NAMALWA (cell line): ENCODE data around the gene MRGPRF.
A peak's percentile ranks its signal among the peaks of the same experiment; 100 is the strongest.

ENCODE experiments used
- DNase-seq: peaks from one replicate; pipeline ENCODE4 v3.0.0-alpha.2; 2015; ENCODE audit warnings: low spot score

The MRGPRF gene

DNA sequence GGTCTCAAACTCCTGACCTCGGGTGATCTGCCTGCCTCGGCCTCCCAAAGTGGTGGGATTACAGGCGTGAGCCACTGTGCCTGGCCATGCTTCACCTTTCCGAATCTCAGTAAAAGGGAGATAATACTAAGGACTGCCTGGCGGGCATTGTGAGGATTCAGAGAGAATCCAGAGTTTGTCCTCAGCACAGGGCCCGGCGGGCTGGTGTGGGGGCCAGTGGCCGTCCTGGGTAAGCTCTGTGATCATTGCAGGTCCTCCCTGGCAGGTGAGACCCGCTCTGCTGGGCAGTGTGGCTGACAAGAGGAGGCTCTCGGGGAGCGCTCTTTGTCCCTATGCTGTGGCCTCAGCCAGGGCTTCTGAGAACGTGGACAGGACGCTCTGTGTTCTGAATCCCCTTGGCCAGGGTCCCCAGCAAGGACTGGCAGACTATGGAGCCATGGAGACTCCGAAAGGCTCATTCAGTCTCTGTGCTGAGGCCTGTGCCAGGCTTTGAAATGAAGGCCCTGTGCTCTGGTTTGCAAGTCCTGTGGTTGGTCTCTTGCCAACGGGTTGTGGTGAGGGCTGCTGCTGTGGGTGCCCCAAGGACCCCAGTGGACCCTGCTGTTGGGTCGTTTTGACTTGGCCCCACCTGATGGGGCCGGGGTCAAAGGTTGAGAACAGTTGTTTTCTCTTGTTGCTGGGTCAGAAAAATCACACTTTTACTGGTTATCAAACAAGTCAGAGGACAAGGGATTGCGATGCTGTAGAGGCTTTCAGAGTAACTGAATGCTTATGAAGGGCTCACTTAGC, 37.7 kb upstream of the MRGPRF start:
- no peak for DNase-seq

DNA sequence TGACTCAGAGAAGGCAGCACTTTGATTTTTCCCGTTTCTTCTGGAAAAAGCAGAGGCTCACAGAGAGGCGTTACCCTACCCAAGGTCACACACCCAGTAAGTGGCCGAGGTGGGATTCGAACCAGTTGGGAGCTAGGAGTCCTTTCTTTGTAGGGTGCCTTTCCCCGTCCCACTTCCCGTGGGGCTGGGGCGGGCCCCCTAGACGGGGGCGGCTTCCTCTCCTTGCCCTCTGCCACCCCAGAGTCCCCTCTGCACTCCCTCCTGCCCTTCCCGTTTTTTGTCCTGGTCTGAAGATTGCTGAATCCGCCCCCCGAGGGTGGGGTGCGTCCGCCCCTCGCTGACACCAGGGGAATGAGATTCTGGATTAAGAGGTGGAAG, 36.4 kb upstream of the MRGPRF start:
- DNase-seq, result no peak

DNA sequence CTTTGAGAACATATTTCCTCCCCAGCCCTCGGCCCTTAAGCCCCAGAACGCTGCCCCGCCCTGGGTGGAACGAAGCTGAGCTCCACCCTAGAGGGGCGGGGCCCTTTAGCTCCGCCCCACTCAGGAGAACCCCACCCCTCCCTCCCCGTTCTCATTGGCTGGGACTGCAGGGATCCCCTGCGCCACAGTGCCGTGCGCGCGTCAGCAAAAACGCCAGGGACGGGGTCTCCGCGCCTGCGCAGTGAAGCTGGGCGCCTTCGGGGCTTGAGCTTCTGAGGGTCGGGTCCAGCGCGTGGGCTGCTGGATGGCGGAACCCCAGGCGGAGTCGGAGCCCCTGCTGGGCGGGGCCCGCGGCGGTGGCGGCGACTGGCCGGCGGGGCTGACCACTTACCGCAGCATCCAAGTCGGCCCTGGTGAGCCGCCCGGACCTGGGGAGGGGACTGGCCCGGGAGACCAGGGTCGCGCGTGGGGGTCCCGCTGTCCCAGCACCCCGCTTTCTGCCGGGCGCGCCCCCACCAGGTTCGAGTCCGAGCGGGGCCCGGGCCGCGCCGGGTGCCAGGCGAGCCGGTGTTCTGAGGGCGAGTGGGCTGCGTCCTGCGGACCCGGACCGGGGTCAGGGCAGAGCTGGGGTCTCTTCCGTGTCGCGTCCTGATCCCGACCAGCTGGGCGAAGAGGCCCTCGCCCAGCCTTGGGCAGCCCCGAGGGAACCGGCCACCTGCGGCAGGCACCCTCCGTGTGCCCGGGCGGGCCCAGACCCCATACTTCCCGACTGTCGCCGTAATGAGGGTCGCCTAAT, 35.8 kb upstream of the MRGPRF start, which contains the start of gene TPCN2:
TPCN2 (plus strand) TSS at position 239 of the 796 bp plus-strand sequence; CDS start at position 305, 66 bp downstream.
- DNase-seq, result peak; percentile 96

DNA sequence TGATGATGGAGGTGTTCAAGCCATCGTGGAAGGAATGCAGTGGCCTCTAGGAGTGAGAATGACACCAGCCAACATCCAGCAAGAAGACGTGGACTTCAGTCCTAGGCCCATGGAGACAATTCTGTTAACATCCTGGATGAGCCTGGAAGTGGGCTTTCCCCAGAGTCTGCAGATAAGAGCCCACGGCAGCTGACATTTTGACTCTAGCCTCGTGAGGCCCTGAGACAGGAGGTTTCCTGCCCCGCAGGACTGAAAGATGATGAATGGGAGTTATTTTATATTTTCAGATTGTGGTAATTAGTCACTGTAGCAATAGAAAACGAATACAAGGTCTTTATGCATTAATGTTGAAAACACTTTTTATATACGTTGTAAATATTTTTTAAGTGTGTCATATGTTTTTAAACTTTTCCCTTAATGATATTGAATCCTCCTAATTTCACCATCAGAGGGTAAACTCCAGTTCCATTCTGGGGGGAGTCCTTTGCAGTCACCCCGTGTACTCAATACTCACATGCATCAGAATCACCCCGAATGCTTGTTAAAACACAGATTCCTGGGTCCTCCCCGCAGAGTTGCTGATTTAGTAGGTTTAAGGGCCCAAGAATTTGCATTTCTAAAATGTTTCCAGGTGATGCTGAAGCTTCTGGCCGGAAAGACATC, 35.1 kb upstream of the MRGPRF start:
- DNase-seq, result no peak

DNA sequence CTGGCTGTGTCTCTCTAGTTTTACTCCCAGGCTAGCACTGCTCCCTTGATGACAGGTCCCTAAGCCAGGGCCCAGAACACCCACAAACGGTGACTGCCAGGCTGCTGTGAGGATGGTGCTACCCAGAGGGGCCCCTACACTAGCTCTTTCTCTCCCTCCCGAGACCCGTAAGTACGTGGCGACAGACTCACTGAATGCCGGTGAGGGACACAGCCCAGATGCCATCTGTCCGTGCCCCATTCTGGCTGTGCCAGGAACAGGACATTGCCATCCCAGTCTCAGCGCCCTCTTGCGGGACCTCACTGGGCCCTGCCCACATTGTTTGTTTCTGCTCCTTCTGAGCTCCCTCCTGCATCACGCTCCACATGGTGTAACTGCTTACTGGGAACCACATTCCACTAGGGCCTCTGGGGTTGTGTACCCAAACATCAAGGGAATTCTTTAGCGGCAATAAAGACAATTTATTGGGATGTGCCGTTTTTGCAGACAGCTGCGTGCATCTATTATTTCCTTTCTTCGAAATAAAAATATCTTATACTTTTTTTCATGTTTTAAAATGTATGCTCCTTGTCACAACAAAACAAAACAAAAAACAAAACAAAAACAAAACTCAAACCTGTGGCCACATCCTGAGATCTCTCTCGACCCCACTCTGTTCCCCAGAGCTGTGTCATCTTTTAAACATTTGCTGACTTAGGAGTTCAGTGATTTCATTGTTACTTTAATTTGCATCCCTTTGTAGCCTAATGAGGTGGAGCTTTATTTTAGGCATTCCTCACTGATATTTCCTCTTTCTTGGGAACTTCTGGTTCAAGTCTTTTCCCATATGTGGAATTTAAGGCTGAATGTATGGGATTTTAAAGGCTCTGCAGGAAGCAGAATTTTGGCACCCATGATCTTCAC, 31.3 kb upstream of the MRGPRF start:
- no peak for DNase-seq

DNA sequence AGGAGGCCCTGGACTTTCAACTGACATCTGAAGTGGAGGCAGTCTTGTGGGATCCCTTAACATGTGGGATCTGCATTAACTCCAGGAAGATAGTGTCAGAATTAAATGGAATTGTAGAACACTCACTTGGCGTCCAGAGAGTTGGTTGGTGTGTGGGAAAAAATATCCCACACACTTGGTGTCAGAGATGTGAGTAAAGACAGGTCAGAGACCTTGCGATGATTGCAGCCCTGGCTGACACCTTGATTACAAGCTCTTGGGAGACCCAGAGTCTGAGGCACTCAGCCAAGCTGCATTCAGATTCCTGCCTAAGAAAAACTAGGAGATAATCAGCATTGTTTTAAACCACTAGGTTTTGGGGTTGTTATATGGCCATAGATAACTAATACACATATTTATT, 28.5 kb upstream of the MRGPRF start:
- no peak for DNase-seq

DNA sequence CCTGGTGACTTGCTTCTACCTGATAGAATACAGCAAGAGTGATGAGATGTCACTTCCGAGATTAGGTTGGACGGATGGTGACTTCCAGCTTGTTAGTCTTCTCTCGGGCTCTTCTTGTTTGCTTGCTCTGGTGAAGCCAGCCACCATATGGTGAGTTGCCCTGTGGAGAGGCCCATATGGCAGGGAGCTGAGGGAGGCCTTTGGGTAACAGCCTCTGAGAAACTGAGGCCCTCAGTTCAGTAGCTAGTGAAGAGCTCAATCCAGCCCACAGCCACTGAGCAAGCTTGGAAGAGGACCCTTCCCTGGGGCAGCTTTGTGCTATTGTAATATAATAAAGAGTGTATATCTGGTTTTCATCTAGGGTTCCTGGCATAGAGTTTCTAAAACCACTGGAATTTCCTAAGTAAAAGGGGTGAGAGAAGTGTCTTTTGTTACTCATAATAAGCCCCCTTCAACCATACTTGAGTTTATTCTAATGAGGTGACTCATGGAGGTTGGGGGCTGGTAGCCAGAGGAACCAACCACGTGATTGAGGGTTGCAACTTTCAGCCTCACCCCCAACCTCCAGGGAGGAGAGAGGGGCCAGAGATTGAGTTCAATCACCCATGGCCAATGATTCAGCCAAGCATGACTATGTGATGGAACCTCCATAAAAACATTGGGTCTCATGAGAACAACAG, 27.7 kb upstream of the MRGPRF start:
- no peak for DNase-seq

DNA sequence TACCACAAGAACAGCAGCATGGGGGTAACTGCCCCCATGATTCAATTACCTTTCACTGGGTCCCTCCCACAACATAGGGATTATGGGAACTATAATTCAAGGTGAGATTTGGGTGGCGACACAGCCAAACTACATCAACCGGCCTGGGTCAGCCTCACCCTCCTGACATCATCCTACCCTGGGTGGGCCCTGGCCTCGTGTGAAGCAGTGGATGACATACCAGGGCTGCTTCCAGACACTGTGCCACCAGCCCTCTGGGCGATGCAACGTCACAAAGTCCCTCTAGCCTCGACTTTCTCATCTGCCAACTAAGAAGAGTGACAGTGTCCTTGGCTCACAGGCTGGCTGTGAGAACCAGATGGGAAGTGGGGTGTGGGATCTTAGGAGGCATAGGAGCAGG, 27.0 kb upstream of the MRGPRF start:
- no peak for DNase-seq

DNA sequence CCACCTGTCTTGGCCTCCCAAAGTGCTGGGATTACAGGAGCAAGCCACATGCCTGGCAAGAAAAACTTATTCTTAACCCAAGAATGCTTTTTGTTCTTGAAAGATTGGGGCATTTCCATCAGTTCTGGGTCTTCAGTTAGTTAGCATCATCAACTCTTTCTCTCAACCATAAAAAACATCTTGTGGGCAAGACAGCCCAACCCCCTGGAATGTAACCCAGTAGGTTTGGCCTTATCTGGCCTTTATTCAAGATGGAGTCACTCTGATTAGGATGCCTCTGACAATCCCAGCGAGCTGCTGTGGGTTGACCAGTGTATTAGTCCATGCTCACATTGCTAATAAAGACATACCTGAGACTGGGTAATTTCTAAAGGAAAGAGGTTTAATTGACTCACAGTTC, 26.5 kb upstream of the MRGPRF start:
- DNase-seq, result no peak

DNA sequence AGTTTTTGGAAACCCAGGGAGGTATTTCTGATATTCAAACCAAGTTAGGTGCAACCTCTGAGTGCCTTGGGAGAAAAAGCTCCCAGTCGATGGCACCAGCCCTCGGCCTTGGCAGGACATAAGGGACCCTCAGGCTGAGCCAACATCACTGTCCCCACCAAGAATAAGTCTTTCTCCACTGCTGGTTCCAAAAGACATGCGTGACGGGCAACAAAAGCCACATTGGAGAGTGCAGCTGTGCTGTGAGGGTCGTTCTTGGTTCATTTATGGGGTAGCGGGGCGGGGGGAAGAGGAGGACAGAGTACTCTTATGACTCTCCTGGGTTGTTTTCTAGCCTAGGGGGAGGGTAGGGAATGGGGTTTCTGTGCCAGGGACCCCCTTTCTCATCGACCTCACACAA, 24.5 kb upstream of the MRGPRF start:
- DNase-seq, result no peak

DNA sequence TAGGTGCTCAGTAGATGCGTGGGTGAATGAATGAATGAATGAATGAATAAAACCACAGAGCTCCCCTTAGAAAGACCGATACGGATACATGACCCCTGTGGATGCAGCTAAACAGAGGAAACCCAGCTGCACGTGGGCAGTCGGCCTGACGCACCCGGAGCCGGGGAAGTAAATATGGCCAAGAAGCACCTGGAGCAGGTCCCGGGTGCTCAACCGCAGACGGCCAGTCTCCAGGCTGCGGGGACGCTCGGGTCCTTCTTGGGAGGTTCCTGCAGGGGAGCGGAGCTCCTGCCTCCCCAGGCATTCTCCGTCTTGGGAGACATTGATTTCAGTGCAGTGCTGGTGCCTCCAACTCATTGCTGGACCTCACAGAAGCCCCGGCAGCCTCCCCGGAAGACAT, 24.0 kb upstream of the MRGPRF start:
- DNase-seq, result no peak

DNA sequence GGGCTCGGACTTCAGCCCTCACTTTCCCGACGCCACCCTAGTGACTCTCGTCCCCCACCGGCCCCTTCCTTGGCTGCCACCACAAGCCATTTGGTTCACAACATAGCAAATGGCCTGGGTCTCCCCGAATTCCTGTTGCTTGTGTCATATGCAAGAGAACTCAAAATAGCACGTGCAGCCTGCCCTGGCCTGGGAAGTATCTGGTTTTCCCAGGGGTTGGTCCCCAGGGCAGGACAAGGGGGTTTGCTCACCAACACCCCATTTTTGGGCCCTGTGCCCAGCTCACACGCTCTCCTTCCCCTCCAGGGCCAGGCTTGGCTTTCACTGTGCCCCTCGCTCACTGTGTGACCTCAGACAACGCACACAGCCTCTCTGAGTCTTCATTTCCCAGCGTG, 22.9 kb upstream of the MRGPRF start:
- no peak for DNase-seq

DNA sequence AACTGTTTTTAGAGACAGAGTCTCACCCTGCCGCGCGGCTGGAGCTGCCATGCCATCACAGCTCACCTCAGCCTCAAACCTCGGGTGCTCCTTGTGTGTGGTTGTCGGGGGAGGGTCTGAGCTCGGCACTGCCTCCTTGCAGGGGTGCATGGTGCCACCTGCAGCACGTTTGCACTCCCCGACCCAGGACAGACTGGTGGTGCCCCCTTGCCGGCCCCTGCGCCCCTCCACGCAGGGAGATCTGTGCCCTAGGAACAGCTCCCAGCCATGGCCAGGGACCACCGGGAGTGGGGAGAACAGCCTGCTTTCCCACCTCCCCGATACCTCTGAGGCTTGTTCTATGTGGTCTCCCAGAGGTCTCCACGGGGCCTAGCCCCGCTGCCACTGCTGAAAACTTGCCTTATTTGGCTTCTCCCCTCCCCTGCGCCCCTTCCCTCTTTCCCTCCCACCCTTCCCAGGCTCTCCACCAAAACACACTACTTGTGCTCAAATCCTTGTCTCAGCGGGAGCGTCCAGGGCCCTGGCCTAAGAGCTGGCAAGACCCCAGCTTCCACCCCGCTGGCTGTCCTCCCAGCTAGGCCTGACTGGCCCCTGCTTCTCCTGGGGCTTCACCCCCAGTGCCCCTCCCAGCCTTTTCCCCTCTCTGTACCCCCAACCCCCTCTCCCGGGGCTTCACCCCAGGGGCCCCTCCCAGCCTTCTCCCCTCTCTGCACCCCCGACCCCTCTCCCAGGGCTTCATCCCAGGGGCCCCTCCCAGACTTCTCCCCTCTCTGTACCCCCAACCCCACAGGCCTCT, 22.3 kb upstream of the MRGPRF start:
- no peak for DNase-seq

DNA sequence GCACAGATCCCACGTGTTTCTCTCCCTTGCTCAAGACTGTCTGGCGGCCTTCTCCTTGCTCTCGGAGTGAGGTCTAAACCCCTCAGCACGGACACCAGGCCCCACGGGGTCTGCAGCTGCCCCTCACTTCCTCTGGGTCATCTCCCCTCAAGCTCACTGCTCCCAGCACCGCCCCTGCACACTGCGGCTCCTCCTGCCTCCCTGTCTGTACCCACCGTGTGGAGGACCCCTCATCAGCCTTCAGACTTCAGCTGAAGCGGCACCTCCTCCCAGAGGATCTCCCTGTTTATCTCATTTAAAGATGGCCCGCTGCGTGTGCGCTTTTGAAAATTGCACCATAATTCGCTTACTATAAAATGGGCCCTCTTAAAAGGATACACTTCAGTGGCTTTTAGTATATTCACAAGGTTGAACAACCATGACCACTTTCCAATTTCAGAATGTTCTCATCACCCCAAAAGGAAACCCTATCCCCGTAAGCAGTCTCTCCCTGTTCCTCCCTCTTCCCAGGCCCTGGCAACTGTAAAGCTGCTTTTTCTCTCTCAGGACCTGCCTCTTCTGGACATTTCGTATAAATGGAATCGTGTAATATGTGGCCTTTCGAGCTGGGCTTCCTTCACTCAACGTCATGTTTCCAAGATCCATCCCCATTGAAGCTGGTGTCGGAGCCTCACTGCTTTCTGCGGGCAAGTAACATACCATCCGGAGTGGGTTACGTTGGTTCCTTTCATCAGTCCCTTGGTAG, 21.2 kb upstream of the MRGPRF start:
- no peak for DNase-seq

DNA sequence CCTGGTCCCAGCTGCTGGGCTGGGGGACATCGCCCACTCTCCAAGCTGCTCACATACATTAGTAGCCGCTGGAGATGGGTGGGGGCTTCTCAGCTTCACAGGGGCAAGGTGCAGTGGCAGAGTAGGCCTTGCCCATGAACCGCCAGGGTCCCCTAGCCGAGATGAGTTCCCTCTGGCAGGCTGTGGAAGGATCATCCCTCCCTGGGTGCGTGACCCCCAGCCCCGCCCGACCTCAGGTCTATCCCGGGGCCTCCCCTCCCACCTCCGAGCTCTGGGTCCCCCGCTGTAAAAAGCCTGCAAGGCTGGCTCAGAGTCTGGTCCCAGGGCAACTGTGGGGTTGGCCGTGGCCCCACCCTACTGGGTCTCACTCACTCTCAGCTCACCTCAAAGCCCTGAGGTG, 20.4 kb upstream of the MRGPRF start:
- DNase-seq, result no peak

DNA sequence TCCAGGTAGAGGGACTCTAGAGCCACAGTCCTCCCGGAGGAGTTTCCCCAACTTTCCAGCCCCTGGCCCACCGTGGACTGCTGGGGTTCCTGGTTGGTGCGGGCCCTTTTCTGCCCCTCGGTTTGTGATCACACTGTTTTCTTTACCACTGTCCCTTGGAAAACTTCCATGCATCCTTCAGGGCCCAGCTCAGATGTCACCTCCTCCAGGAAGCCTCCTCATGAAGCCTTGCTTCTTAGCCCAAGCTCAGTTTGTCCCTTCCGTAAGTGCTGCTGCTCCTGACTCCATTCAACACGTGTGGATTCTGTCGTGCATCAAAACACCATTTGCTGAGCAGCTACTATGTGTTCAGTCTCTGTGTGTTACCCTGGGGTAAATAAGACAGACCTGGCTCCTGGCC, 19.8 kb upstream of the MRGPRF start:
- DNase-seq, result no peak

DNA sequence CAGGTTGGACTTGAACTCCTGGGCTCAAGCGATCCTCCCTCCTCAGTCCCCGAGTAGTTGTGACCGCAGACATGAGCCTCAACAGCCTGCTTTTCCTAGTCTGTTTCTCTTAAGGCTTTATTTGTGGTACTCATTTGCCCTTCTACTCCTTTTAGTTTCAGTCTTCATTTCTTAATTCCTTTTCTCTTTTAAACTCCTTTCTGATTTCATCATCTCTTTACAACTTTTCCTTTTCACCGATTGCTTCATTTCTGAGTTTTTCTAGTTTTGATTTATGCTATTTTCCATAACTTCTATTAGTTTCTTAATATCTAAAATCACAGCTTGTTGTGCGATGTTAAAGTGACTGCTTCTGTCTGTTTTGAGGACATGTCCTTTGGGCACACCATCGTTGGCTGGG, 17.3 kb upstream of the MRGPRF start:
- no peak for DNase-seq

DNA sequence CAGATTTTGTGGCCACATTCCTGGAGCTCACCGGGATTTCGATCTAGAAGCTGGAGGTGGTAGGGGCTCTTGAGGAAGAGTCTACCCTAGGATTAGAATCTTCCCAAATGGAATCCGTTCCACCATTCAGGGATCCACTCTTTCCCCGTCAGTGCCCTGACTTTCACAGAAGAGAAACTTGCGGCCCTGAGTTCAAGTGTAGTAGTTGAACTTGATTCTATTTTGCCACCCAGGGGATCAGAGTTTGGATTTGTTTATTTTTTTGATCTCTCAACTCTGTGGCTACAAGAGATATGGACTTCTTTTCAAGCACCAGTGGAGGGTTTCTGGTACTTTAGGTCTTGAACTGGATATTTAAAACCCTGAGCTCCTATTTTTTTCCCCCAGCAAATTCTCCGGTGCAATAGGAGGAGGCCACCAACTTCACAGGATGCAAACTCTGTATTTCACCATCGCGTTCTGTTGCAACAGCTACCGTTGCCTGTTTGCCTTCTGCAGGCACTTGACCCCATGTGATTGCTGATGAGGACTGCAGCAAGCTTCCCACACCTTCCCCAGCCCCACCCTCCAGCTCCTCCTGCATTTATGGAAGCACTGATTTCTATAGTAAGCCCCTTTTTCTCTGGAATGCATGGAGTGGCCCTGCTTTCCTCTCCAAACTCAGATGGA, 14.8 kb upstream of the MRGPRF start:
- DNase-seq, result no peak

DNA sequence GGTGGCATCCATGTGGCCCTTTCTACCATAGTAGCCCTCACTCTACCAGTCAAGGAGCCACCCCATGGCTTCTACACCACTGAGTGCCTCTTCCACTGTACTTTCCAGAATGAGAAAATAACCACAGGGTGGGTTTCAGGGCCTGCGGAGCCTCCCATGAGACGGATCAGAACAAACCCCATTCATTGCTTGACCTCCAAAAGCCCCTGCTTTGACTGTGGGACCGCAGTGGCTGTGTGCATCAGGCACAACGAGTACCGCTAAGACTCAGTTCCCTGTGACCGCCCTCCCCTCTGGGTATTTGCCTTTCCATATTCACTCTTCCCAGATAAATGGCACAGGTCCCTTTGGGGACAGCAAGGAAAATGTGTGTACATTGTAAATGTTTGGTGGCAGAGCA, 11.5 kb upstream of the MRGPRF start:
- no peak for DNase-seq
